Mesothelial cell of epicardium (in vitro differentiated cells): ENCODE data around the gene NECTIN2. TPM values are rescaled to one million over a fixed set of nuclear protein-coding genes. Genes with fewer than 3 reads are reported as not detected.

Source experiments
- DNase-seq, 2 experiments: peaks; one replicate each; pipeline ENCODE4 v3.0.0; 2021; ENCODE audit warnings: low spot score in 2 of 2; ENCODE audit not compliant: unreplicated experiment in 2 of 2
- H3K27ac Mint-ChIP-seq: 2 replicates; pipeline ENCODE4 v1.8.0; 2021; ENCODE audit warnings: mixed read lengths
- H3K27me3 Mint-ChIP-seq: 2 replicates; pipeline ENCODE4 v1.8.0; 2021; ENCODE audit warnings: low read depth, mixed read lengths
- H3K36me3 Mint-ChIP-seq: 2 replicates; pipeline ENCODE4 v1.8.0; 2021; ENCODE audit warnings: mixed read lengths
- H3K4me1 Mint-ChIP-seq: 2 replicates; pipeline ENCODE4 v1.8.0; 2021; ENCODE audit warnings: mixed read lengths
- H3K4me3 Mint-ChIP-seq: 2 replicates; pipeline ENCODE4 v1.8.0; 2021; ENCODE audit warnings: mild to moderate bottlenecking, moderate library complexity, mixed read lengths
- H3K9me3 Mint-ChIP-seq: 2 replicates; pipeline ENCODE4 v1.8.0; 2021; ENCODE audit warnings: mixed read lengths
- CTCF ChIP-seq: fragments of 200-600 bp; sonication (generic); IDR thresholded peaks from one replicate; pipeline ENCODE4 v1.5.0; 2021; ENCODE audit warnings: antibody characterized with exemption; ENCODE audit not compliant: unreplicated experiment
- total RNA-seq: library from RNA; stranded (reverse); gene quantifications from 3 replicates; pipeline ENCODE4 v1.2.1, GENCODE V29; 2021

The NECTIN2 gene
- total RNA-seq, 1 donor from 2014 or later = 300 TPM

- Mint-ChIP-seq H3K4me3 (peak overlapping the region; percentile 17), H3K4me1 (peaks cover 16% of the 10 kb centered on the region), H3K27me3 (no peaks in the 10 kb centered on the region), H3K9me3 (no peaks in the 10 kb centered on the region), H3K27ac (peak overlapping the region; percentile 30), H3K36me3 (peaks cover 15% of the 10 kb centered on the region)
- no peak for DNase-seq
- TF ChIP-seq CTCF = no peak
Measured at GRCh38 chr19:44904426-44904994, 58.4 kb downstream of the NECTIN2 start.

GRCh38 chr19:44905437-44906160 lies 59.5 kb downstream of the NECTIN2 start, which contains the start of gene APOE:
Gene APOE, plus strand, starts transcription at chr19:44905796. Its CDS starts 829 bp downstream, at chr19:44906625.
- Mint-ChIP-seq H3K36me3 (peaks cover 12% of the 10 kb centered on the region), H3K27me3 (no peaks in the 10 kb centered on the region), H3K4me3 (peak within 1 kb of the TSS; percentile 77), H3K4me1 (peaks cover 22% of the 10 kb centered on the region), H3K9me3 (no peaks in the 10 kb centered on the region), H3K27ac (peak within 1 kb of the TSS; percentile 85)
- peak in 1 of 2 experiments; percentile 48 for DNase-seq
- TF ChIP-seq CTCF = no peak

- Mint-ChIP-seq H3K4me1 (peaks cover 30% of the 10 kb centered on the region), H3K36me3 (peaks cover 11% of the 10 kb centered on the region), H3K27me3 (no peaks in the 10 kb centered on the region), H3K27ac (no peak overlapping the region), H3K9me3 (no peaks in the 10 kb centered on the region), H3K4me3 (no peak overlapping the region)
- TF ChIP-seq CTCF = no peak
- no peak for DNase-seq
Measured at GRCh38 chr19:44907613-44908012, 61.5 kb downstream of the NECTIN2 start.

- no peak for DNase-seq
- H3K36me3 Mint-ChIP-seq = peaks cover 8% of the 10 kb centered on the region
- no peaks in the 10 kb centered on the region for H3K27me3 Mint-ChIP-seq
- peaks cover 33% of the 10 kb centered on the region for H3K4me1 Mint-ChIP-seq
- no peaks in the 10 kb centered on the region for H3K9me3 Mint-ChIP-seq
- peak overlapping the region; percentile 45 for H3K4me3 Mint-ChIP-seq
- no peak for TF ChIP-seq CTCF
- H3K27ac Mint-ChIP-seq = no peak overlapping the region
Measured at GRCh38 chr19:44908074-44908835, 62.2 kb downstream of the NECTIN2 start.

- H3K27me3 Mint-ChIP-seq = no peaks in the 10 kb centered on the region
- peaks cover 6% of the 10 kb centered on the region for H3K36me3 Mint-ChIP-seq
- no peak for DNase-seq
- H3K4me3 Mint-ChIP-seq = no peak overlapping the region
- H3K4me1 Mint-ChIP-seq = peaks cover 36% of the 10 kb centered on the region
- H3K9me3 Mint-ChIP-seq = no peaks in the 10 kb centered on the region
- TF ChIP-seq CTCF = no peak
- H3K27ac Mint-ChIP-seq = no peak overlapping the region
Measured at GRCh38 chr19:44908836-44909261, 62.8 kb downstream of the NECTIN2 start.
